ENCODE measurements around the gene OST4. TPM values are rescaled to one million over a fixed set of nuclear protein-coding genes. Genes with fewer than 3 reads are reported as not detected.

OST4 gene
- total and polyA plus RNA-seq, 8 donors: 231 to 407 (median 273) TPM

DNA sequence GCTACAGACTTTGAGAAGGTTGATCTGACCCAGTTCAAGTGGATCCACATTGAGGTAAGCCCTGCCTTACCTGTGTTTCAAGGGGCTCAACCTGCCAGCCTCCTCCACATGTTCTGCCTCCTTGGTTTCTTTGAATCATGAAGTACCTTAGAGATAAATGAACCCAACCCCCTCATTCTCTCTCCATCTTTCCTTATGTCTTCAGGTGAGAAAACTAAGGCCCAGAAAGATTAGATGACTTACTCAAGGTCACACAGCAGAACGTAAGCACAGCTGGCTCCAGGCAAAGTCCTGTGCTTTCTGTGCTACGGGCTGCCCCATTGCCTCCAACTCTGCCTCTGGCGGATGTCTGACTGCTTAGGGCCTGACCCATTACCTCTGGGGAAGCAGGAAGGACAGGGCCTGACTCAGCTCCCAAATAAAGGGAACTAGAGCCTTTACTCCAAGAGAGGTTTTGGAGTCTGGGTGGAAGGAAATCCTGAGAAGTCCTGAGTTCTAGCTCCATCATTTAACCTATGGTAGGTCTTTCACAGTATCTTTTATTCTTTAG is 25.4 kb upstream of the OST4 start:
- DNase-seq (no peak), ATAC-seq (peak; percentile 23)
- intact Hi-C loops (cut with DNase I): loop anchor here in 1 of 2 donors (10.0 kb wide), 2 partner anchors 108 to 188 kb away; partner anchors contain the start of gene TRIM54
- Histone ChIP-seq H3K4me1 (peaks cover 6 to 17% of the 10 kb centered on the region in 2 donors), H3K27me3 (no peaks in the 10 kb centered on the region), H3K36me3 (peaks cover 0 to 5% of the 10 kb centered on the region in 2 donors), H3K9me3 (no peaks in the 10 kb centered on the region), H3K4me3 (peak overlapping the region in 1 of 2 donors; percentile 30), H3K27ac (peak overlapping the region in 1 of 2 donors; percentile 46)
- no peak for TF ChIP-seq CTCF (IDR thresholded peaks at IDR 0.05)

- H3K4me3 ChIP-seq: peak overlapping the region; percentile 12 to 30
- TF ChIP-seq CTCF (IDR thresholded peaks at IDR 0.05): no peak
- no peaks in the 10 kb centered on the region for H3K9me3 ChIP-seq
- DNase-seq (peak in 3 of 4 donors; percentile 62 to 83 (median 71)), ATAC-seq (peak; percentile 93)
- H3K27me3 ChIP-seq: no peaks in the 10 kb centered on the region
- intact Hi-C loops (cut with DNase I): loop anchor here in 1 of 2 donors (10.0 kb wide), 2 partner anchors 109 to 189 kb away; partner anchors contain the start of gene TRIM54
- peaks cover 6 to 17% of the 10 kb centered on the region in 2 donors for H3K4me1 ChIP-seq
- peaks cover 0 to 5% of the 10 kb centered on the region in 2 donors for H3K36me3 ChIP-seq
- H3K27ac ChIP-seq: peak overlapping the region in 1 of 2 donors; percentile 46
Measured at GRCh38 chr2:27095745-27096651, 24.5 kb upstream of the OST4 start.

GRCh38 chr2:27095427-27095744 is 23.9 kb upstream of the OST4 start:
- no peak overlapping the region for H3K4me3 ChIP-seq
- ATAC-seq: no peak
- peaks cover 6 to 17% of the 10 kb centered on the region in 2 donors for H3K4me1 ChIP-seq
- intact Hi-C loops (cut with DNase I): loop anchor here in 1 of 2 donors (10.0 kb wide), 2 partner anchors 109 to 189 kb away; partner anchors contain the start of gene TRIM54
- no peaks in the 10 kb centered on the region for H3K27me3 ChIP-seq
- no peak overlapping the region for H3K27ac ChIP-seq
- peaks cover 0 to 5% of the 10 kb centered on the region in 2 donors for H3K36me3 ChIP-seq
- no peaks in the 10 kb centered on the region for H3K9me3 ChIP-seq
- DNase-seq: no peak
- TF ChIP-seq CTCF (IDR thresholded peaks at IDR 0.05): no peak

DNA sequence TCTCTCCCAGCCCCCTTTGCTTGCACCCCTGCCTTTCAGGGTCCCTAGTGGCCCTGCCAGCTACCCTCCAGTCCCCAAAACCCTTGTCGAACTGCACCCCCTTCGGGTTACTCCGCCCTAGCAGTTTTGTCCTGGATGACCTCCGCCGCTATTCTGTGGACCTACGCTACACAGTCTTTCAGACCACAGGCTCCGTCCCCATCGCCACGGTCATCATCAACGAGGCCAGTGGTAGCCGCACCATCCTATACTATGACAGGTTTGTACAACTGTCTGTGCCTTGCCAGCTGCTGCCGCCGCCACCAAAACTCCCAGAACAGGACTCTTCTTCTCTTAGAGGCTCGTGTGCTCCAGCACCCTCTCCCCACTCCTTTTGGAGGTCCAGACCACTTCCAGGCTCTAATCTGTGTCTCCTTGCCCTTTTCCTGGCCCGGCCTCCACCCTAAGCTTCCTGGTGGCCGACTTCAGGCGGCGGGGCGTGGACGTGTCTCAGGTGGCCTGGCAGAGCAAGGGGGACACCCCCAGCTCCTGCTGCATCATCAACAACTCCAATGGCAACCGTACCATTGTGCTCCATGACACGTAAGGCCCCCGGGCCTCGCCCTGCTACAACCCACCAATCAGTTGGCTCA is 23.0 kb upstream of the OST4 start:
- no peak for TF ChIP-seq CTCF (IDR thresholded peaks at IDR 0.05)
- no peak overlapping the region for H3K4me3 ChIP-seq
- H3K4me1 ChIP-seq: peaks cover 6 to 17% of the 10 kb centered on the region in 2 donors

More for the DNA sequence above, 23.0 kb upstream of the OST4 start:
- intact Hi-C loops (cut with DNase I): loop anchor here in 1 of 2 donors (10.0 kb wide), 2 partner anchors 110 to 190 kb away; partner anchors contain the start of gene TRIM54
- H3K27me3 ChIP-seq: no peaks in the 10 kb centered on the region
- peaks cover 0 to 1% of the 10 kb centered on the region in 2 donors for H3K36me3 ChIP-seq
- DNase-seq: no peak
- ATAC-seq: no peak
- no peaks in the 10 kb centered on the region for H3K9me3 ChIP-seq
- no peak overlapping the region for H3K27ac ChIP-seq
